GM06990 (cell line): ENCODE data around the gene RPL41.
A peak's percentile ranks its signal among the peaks of the same experiment; 100 is the strongest.
"Not testable (repeated sequence)": the region's sequence is repeated elsewhere in the genome, so short reads cannot be mapped to it uniquely, and the experiment has no call there.

ENCODE experiments used
- DNase-seq: peaks from one replicate; pipeline ENCODE4 v3.0.0-alpha.2; 2011; ENCODE audit not compliant: insufficient read length; ENCODE audit errors: extremely low read depth
- H3K27me3 ChIP-seq: replicated peaks from 2 replicates; pipeline ENCODE4 v1.6.0; 2011; ENCODE audit warnings: low read length; ENCODE audit not compliant: control insufficient read depth, insufficient read depth
- H3K36me3 ChIP-seq: 2 replicates; pipeline ENCODE4 v1.5.1; 2011; ENCODE audit warnings: low read length; ENCODE audit not compliant: control insufficient read depth, insufficient read depth
- H3K4me3 ChIP-seq: replicated peaks from 2 replicates; pipeline ENCODE4 v1.5.1; 2011; ENCODE audit warnings: low read depth, mild to moderate bottlenecking, control low read depth, low read length
- CTCF ChIP-seq: IDR thresholded peaks from 2 replicates; pipeline ENCODE4 v1.5.1; 2011; ENCODE audit warnings: low read length, control low read depth, mild to moderate bottlenecking, inconsistent platforms; ENCODE audit not compliant: insufficient read depth, poor library complexity, severe bottlenecking

RPL41 gene

DNA sequence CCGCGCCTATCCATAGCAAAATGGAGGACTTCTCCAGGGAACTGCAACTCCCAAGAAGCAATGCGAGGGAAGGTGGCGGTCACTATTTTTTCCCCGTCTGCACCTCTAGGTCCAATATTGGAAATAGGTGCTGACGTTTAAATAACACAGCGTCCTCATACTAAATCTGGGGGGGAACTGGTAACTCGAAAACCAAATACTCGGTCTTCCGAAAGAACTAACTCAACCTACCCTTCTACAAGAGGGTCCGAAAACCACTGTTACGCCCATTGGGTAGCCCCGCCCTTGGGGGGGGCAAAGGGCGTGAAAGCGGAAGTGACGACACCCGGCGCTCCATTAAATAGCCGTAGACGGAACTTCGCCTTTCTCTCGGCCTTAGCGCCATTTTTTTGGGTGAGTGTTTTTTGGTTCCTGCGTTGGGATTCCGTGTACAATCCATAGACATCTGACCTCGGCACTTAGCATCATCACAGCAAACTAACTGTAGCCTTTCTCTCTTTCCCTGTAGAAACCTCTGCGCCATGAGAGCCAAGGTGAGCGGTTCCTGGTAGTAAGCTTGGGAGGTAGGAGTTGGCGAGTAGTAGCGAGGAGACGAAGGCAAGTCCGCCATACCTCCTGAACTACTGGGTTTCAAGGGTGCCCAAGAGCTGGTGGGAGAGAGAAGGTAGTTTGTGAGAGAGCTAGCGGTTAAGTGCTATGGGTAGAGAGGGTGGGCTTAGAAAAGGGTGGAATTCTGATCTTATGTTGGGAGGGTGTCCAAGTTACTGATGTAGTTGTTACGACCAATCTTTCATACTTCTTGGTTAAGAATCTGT, at the start of gene RPL41:
Gene RPL41 (plus strand): TSS at position 367 of the 815 bp plus-strand sequence.
- TF ChIP-seq CTCF, result no peak
- H3K36me3 ChIP-seq, result peaks cover 10% of the 10 kb centered on the region

DNA sequence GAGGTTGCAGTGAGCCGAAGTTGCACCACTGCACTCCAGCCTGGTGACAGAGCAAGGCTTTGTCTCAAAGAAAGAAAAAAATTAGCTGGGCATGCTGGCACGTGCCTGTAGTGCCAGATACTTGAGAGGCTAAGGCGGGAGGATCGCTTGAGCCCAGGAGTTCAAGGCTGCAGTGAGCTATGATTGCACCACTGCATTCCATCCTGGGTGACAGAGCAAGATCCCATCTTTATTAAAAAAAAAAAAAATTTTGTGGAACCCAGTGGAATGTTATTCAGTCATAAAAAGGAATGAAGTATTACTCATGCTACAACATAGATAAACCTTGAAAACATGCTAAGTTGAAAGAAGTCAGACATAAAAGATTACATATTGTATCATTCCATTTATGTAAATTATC, 44.8 kb upstream of the RPL41 start:
- H3K27me3 ChIP-seq, result no peaks in the 10 kb centered on the region
- TF ChIP-seq CTCF, result no peak
- no peaks in the 10 kb centered on the region for H3K36me3 ChIP-seq
- no peak for DNase-seq
- no peak overlapping the region for H3K4me3 ChIP-seq

More for the DNA sequence above, at the start of gene RPL41:
- H3K4me3 ChIP-seq, result peak within 1 kb of the TSS; percentile 85
- no peaks in the 10 kb centered on the region for H3K27me3 ChIP-seq
- DNase-seq, result peak; percentile 93

GRCh38 chr12:56074396-56074795, 42.0 kb upstream of the RPL41 start:
- TF ChIP-seq CTCF, result no peak
- Histone ChIP-seq H3K27me3 (no peaks in the 10 kb centered on the region), H3K36me3 (no peaks in the 10 kb centered on the region), H3K4me3 (no peak overlapping the region)
- DNase-seq, result no peak

DNA sequence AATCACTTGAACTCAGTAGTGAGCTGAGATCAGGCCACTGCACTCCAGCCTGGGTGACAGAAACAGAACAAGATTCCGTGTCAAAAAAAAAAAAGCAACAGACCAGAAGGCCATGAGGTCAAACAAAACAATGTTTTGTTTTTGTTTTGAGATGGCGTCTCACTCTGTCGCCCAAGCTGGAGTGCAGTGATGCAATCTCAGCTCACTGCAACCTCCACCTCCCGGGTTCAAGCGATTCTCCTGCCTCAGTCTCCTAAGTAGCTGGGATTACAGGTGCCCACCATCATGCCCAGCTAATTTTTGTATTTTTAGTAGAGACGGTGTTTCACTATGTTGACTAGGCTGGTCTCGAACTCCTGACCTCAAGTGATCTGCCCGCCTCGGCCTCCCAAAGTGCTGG, 38.5 kb upstream of the RPL41 start:
- not testable (repeated sequence) for H3K36me3 ChIP-seq, H3K27me3 ChIP-seq, DNase-seq, H3K4me3 ChIP-seq

GRCh38 chr12:56078427-56078826, 38.0 kb upstream of the RPL41 start:
- no peak for DNase-seq
- no peak for TF ChIP-seq CTCF
- no peak overlapping the region for H3K4me3 ChIP-seq
- no peaks in the 10 kb centered on the region for H3K36me3 ChIP-seq
- H3K27me3 ChIP-seq, result peaks cover 2% of the 10 kb centered on the region; the same call in 1 of the 2 replicates

DNA sequence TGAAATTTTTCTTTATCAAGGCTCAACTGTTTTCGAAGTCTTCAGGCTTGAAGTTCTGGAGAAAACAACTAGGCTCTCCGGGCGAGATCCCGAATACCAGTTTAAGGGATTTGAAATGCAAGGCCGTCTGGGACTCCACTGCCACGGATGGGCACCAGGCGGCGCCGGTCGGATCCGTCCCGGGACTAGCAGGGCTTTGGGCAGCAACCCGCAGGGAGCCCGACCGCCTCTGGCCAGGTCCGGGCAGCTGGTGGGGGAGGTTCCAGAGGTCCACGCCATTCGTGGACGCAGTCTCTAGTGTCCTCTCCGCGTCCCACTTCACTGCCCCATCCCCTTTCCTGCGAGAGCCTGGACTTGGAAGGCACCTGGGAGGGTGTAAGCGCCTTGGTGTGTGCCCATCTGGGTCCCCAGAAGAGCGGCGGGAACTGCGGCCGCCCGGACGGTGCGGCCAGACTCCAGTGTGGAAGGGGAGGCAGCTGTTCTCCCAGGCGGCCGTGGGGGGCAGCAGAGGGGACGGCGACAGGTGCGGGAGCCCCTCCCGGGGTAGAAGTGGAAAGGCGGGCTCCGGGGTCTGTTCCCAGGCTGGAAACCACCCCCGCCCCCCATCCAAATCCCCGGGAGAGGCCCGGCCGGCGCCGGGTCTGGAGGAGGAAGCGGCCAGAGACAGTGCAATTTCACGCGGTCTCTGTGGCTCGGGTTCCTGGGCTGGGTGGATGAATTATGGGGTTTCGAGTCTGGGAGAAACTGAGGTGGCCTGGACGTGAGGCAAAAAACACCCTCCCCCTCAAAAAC, 37.3 kb upstream of the RPL41 start:
- Histone ChIP-seq H3K27me3 (peaks cover 4% of the 10 kb centered on the region), H3K4me3 (peak overlapping the region; percentile 61)

More for the DNA sequence above, 37.3 kb upstream of the RPL41 start:
- H3K36me3 ChIP-seq, result no peaks in the 10 kb centered on the region
- peak; percentile 54 for DNase-seq
- peak; percentile 75 for TF ChIP-seq CTCF
